GM21576 (cell line): Measurements from ENCODE around the gene NHP2.

ENCODE experiments used
- ATAC-seq: cut with Tn5 transposase; IDR thresholded peaks from one replicate; pipeline ENCODE4 v1.9.1; 2021; ENCODE audit warnings: mild to moderate bottlenecking, moderate library complexity; ENCODE audit not compliant: unreplicated experiment

The NHP2 gene

DNA sequence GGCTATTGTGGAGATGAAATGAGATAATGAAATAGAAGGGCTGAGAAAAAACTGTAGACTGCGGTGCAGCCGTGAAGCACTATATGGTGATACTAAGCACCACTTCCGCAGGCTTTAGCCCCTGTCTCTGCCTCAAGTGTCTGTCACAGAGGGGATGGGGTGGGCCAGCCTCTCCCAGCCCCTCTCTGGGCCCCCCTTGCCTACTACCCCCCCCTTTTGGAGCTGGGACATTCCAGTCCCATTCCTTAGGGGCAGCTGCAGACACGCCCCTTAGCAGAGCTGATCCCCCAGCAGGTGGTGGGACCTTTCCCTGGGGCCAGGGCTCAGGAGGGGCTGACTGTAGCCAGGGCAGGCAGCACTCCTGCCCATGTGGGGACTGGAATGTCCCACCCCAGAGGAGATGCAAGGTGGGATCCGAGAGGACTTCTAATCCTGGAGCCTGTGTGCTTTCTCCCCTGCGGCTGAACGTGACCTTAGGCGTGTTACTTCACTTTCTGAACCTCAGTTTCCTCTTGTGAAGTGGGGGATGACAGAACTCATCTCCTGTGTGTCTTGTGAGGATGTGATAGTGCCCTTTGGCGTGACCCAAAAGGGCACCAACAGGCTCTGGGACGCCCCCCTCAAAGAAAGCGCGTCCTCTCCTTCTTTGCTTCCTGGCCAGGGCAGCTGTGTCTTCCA is 38.4 kb downstream of the NHP2 start:
- ATAC-seq = no peak

DNA sequence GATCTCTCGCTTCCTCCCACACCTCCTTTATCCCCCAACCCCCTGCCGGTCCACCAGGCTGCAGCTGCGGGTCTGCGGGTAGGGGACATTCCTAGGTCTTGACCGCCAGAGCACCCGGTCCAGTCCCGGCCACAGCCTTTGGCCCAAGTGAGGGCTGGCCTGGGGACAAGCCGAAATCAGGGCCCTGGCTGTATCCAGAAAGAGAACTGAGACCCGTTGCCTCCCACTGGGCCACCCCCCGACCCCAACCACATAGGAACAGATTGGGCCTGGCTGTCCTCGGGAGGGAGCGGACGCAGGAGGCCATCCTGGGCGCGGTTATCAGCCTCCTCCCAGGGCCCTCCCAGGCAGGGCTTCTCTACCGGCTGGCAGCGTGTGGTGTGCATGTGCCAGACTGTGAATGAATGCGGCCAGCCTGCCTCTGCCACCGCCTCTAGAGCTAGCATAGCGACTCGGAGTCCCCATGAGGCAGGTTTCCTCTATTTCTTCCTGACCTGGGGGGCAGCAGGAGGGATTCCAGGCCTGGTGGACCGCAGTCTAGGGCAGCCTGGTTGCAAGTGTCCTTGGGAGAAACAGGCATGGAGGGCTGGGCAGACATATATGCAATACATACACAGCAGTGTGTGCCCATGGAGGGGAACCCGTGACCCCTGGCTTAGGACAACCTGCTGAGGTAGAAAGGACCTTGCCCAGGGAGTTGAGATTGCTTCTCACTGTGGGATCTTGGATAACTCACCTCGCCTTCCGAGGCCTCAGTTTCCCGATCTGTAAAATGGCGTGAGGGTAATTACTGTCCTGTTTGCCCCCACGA is 39.2 kb downstream of the NHP2 start:
- ATAC-seq = no peak

DNA sequence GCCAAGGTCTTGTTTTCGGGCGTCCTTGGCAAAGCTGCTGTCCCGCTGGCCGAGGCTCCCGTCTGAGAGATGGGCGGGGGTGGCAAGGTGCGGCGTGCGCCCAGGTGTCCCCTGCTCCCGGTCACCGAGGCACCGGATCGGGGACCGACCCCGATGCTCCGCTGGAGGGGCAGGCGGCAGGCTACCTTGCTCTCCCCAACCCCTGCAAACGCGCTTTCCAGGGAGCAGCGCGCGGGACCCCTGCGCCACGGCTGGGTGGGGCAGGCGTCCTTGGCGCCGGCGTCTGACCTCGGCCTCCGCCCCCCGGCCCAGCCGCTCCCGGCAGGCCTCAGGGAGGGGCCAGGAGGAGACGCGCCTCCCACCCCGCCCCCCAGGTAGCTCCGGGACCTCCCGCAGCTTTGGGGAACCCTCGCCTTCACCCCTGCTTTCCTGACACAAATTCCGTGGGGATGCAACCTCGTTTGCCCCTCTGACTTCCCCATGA is 39.8 kb downstream of the NHP2 start:
- ATAC-seq = no peak

DNA sequence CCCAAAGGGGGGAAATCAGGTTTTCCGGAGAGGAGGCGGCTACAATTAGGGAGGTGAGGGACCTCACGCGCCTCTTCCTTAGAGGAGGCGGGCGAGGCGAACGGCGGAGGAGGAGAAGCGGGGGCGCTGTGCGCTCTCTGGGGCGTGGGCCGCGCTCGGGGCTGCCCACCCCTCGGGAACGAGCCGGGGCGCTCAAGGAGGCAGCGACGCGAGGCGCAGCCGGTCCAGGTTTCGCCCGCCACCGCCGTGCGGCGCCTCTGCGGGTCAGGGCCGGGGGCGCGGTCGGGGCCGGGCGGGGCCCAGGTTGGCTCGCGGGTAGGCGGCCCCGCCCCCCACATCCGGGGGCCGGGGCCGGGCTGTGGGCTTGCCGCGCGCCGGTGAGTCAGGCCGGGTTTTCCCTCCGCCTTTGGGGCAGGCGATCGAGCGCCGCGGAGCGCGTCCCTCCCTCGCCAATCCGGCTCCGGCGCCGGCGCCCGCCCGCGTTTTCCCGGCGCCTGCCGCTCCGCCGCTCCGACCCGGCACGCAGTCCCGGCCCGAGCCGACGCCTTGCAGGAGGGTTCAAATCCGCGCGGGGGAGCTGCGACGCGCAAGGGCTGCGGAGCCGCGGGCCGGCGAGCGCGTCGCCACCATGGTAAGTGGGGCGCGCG is 40.4 kb downstream of the NHP2 start, which contains the start of gene N4BP3:
N4BP3 (plus strand) TSS at position 392 of the 647 bp plus-strand sequence. CDS start 6,052 bp downstream, outside the sequence.
- ATAC-seq = peak; percentile 46

DNA sequence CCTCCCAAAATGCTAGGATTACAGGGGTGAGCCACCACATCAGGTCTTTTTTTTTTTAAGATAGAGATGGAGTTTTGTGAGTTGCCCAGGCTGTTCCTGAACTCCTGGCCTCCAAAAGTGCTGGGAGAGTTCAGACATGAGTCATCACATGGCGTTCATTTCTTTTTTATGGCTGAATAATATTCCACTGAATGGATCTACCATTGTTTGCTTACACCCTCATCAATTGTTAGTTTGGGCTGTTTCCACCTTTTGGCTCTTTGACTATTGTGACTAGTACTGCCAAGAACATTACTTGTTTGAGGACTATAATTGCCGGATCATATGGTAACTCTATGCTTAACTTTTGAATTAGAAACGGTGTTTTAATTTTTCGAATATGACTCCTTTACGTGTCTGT is 41.1 kb downstream of the NHP2 start:
- no peak for ATAC-seq

DNA sequence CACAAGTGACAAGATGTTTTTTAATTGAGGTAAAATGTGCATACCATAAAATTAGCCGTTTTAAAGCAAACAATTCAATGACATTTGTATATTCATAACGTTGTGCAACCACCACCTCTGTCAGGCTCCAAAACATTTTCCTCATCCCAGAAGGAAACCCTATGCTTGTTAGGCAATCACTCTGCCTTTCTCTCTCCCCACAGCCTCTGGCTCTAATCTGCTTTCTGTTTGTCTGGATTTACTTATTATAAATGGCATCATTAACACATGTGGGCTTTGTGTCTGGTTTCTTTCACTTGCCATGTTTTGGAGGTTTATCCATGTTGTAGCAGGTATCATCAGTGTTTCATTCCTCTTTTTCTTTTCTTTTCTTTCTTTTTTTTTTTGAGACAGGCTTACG is 41.8 kb downstream of the NHP2 start:
- no peak for ATAC-seq

GRCh38 chr5:178110511-178110910 is 43.2 kb downstream of the NHP2 start:
- ATAC-seq = no peak

- ATAC-seq = no peak
These were observed 44.7 kb downstream of the NHP2 start for GRCh38 chr5:178108966-178109365.

DNA sequence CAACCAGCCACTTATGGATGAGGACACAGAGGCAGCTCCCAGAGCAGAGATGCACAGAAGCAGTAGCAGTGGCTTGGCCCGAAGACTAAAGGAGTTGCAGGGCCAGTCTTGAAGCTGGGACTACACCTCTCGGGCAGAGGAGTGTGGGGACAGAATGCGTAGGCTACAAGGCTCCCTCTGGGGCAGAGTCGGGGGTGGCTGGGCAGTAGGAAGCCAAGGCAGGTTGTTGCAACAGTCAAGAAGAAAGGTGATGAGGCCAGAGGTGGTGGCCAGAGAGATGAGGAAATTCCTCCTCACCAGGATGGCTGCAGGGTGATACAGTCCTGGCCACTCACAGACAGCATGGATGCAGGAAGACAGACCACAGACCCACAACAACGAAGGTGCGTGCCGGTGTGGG is 45.2 kb downstream of the NHP2 start:
- ATAC-seq = no peak

GRCh38 chr5:178107756-178108310 is 45.9 kb downstream of the NHP2 start:
- ATAC-seq = no peak

GRCh38 chr5:178106556-178107239 is 47.0 kb downstream of the NHP2 start:
- no peak for ATAC-seq

DNA sequence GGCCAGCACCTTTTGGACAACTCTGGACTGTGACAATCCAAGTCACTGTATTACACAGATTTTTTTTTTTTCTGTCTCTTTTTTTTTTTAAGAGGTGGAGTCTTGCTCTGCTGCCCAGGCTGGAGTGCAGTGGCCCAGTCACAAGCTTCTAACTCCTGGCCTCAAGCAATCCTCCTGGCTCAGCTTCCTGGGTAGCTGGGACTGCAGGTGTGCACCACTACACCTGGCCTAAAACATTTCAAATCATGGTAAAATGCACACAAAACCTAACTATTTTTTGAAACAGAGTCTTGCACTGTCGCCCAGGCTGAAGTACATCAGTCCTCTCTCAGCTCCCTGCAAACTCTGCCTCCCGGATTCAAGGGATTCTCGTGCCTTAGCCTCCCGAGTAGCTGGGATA is 47.6 kb downstream of the NHP2 start:
- ATAC-seq = no peak

DNA sequence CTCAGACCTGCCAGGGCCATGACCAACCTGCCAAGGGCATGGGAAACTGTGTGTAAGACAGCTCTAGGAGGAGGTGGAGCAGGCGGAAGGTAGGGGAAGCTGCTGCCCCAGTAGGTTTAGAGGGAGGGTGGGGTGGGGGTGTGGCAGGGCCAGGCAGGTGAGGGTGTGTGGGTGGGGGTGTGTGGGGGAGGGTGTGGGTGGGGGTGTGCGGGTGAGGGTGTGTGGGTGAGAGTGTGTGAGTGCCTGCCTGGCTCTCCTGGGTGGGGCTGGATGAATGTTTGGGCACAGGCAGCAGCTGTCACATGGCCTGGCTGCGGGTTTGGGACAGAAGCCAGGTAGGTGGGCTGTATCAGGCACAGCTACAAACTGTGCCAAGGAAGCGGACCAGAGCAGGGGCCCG is 49.2 kb downstream of the NHP2 start:
- ATAC-seq = no peak

DNA sequence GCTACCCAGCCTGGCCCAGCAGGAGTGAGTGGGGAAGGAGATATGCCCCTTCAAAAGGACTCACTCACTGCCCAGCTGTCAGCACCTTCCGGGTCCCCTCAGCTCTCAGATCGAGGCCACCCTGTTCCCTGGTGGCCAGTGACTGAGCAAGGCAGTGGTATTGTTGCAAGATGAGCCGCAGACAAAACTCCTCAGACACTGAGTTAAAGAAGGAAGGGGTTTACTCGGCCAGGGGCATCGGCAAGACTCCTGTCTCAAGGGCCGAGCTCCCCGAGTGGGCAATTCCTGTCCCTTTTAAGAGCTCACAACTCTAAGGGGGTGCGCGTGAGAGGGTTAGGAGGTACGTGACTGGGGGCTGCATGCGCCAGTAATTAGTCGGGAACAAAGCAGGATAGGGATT is 50.1 kb downstream of the NHP2 start:
- no peak for ATAC-seq
